GM21390 (cell line): ENCODE results near the gene UCK2.

Source experiments
- ATAC-seq: cut with Tn5 transposase; IDR thresholded peaks from one replicate; pipeline ENCODE4 v1.9.1; 2021; ENCODE audit not compliant: unreplicated experiment

Gene UCK2

GRCh38 chr1:165855010-165855838 lies 27.8 kb downstream of the UCK2 start:
- no peak for ATAC-seq

GRCh38 chr1:165856021-165856420 lies 28.6 kb downstream of the UCK2 start:
- no peak for ATAC-seq

GRCh38 chr1:165856606-165857005 lies 29.2 kb downstream of the UCK2 start:
- no peak for ATAC-seq

- ATAC-seq, result peak; percentile 76
Measured at GRCh38 chr1:165857046-165857801, 29.8 kb downstream of the UCK2 start.

- ATAC-seq, result no peak
Measured at GRCh38 chr1:165858364-165858823, 31.0 kb downstream of the UCK2 start.

GRCh38 chr1:165858967-165859845 lies 31.8 kb downstream of the UCK2 start:
- ATAC-seq, result no peak

- ATAC-seq, result no peak
Measured at GRCh38 chr1:165860065-165860464, 32.7 kb downstream of the UCK2 start.

GRCh38 chr1:165861911-165862310 lies 34.5 kb downstream of the UCK2 start:
- ATAC-seq, result no peak

GRCh38 chr1:165862448-165862847 lies 35.0 kb downstream of the UCK2 start:
- ATAC-seq, result peak; percentile 75

GRCh38 chr1:165863346-165863745 lies 35.9 kb downstream of the UCK2 start:
- no peak for ATAC-seq

GRCh38 chr1:165865633-165866340 lies 38.4 kb downstream of the UCK2 start:
- no peak for ATAC-seq

- no peak for ATAC-seq
Measured at GRCh38 chr1:165869343-165869742, 41.9 kb downstream of the UCK2 start.

GRCh38 chr1:165871311-165872067 lies 44.1 kb downstream of the UCK2 start:
- ATAC-seq, result peak; percentile 92

- ATAC-seq, result no peak
Measured at GRCh38 chr1:165873481-165873880, 46.1 kb downstream of the UCK2 start.

GRCh38 chr1:165874643-165875042 lies 47.2 kb downstream of the UCK2 start:
- ATAC-seq, result no peak

- peak; percentile 30 for ATAC-seq
Measured at GRCh38 chr1:165875171-165875570, 47.8 kb downstream of the UCK2 start.

- ATAC-seq, result no peak
Measured at GRCh38 chr1:165875604-165876003, 48.2 kb downstream of the UCK2 start.

GRCh38 chr1:165876121-165876520 lies 48.7 kb downstream of the UCK2 start:
- no peak for ATAC-seq

- ATAC-seq, result no peak
Measured at GRCh38 chr1:165877411-165877810, 50.0 kb downstream of the UCK2 start.
